Astrocyte (in vitro differentiated cells and primary cell): Measurements from ENCODE around the gene COMMD1. TPM values are rescaled to one million over a fixed set of nuclear protein-coding genes. Genes with fewer than 3 reads are reported as not detected.

Source experiments
- DNase-seq: peaks from one replicate; pipeline ENCODE4 v3.0.0-alpha.2; 2010; ENCODE audit warnings: low read depth
- FAIRE-seq: peaks from 2 replicates; lab custom pipeline; 2011; peaks lifted over from hg19 to GRCh38; lab: Jason Lieb, UNC
- H2AFZ ChIP-seq: 2 replicates; pipeline ENCODE4 v1.6.0; 2012; ENCODE audit warnings: low read depth, low read length, inconsistent platforms
- H3K27ac ChIP-seq: 2 replicates; pipeline ENCODE4 v1.5.1; 2011; ENCODE audit warnings: low read depth, low read length, inconsistent platforms
- H3K27me3 ChIP-seq: 2 replicates; pipeline ENCODE4 v1.6.0; 2011; ENCODE audit warnings: low read length, inconsistent platforms; ENCODE audit not compliant: insufficient read depth
- H3K36me3 ChIP-seq: 2 replicates; pipeline ENCODE4 v1.5.1; 2011; ENCODE audit warnings: low read length, inconsistent platforms; ENCODE audit not compliant: insufficient read depth
- H3K4me1 ChIP-seq: 2 replicates; pipeline ENCODE4 v1.5.1; 2011; ENCODE audit warnings: low read length, inconsistent platforms; ENCODE audit not compliant: insufficient read depth
- H3K4me2 ChIP-seq: 2 replicates; pipeline ENCODE4 v1.6.0; 2012; ENCODE audit warnings: low read length, inconsistent platforms
- H3K4me3 ChIP-seq: 2 replicates; pipeline ENCODE4 v1.5.1; 2011; ENCODE audit warnings: low read depth, mild to moderate bottlenecking, low read length, inconsistent platforms; ENCODE audit not compliant: insufficient read depth
- H3K79me2 ChIP-seq: 2 replicates; pipeline ENCODE4 v1.6.0; 2012; ENCODE audit warnings: mild to moderate bottlenecking, low read length, inconsistent platforms; ENCODE audit not compliant: insufficient read depth
- H3K9ac ChIP-seq: 2 replicates; pipeline ENCODE4 v1.6.0; 2012; ENCODE audit warnings: mild to moderate bottlenecking, low read length, inconsistent platforms
- H3K9me3 ChIP-seq: 2 replicates; pipeline ENCODE4 v1.5.1; 2012; ENCODE audit warnings: low read depth, mild to moderate bottlenecking, low read length, inconsistent platforms; ENCODE audit not compliant: insufficient read depth
- H4K20me1 ChIP-seq: 2 replicates; pipeline ENCODE4 v1.6.0; 2012; ENCODE audit warnings: low read length, inconsistent platforms; ENCODE audit not compliant: insufficient read depth
- H3K27ac Mint-ChIP-seq: one replicate; pipeline ENCODE4 v1.8.0; 2021; ENCODE audit warnings: mild to moderate bottlenecking, mixed read lengths; ENCODE audit not compliant: unreplicated experiment
- H3K27me3 Mint-ChIP-seq: one replicate; pipeline ENCODE4 v1.8.0; 2021; ENCODE audit warnings: low read depth, mixed read lengths; ENCODE audit not compliant: unreplicated experiment
- H3K36me3 Mint-ChIP-seq: one replicate; pipeline ENCODE4 v1.8.0; 2021; ENCODE audit warnings: low read depth, mixed read lengths; ENCODE audit not compliant: unreplicated experiment
- H3K4me1 Mint-ChIP-seq: one replicate; pipeline ENCODE4 v1.8.0; 2021; ENCODE audit warnings: low read depth, mixed read lengths; ENCODE audit not compliant: unreplicated experiment
- H3K4me3 Mint-ChIP-seq: one replicate; pipeline ENCODE4 v1.8.0; 2021; ENCODE audit warnings: mild to moderate bottlenecking, moderate library complexity, mixed read lengths; ENCODE audit not compliant: unreplicated experiment
- H3K9me3 Mint-ChIP-seq: one replicate; pipeline ENCODE4 v1.8.0; 2021; ENCODE audit warnings: mild to moderate bottlenecking, mixed read lengths; ENCODE audit not compliant: unreplicated experiment
- EZH2 ChIP-seq: IDR thresholded peaks from 2 replicates; pipeline ENCODE4 v1.6.1; 2012; ENCODE audit warnings: mild to moderate bottlenecking, low read length, inconsistent platforms; ENCODE audit not compliant: insufficient read depth
- total RNA-seq: library from RNA; stranded (reverse); gene quantifications from 2 replicates; pipeline ENCODE4 v1.2.1, GENCODE V29; 2021
- TF ChIP-seq, protein P1 (sequence below): IDR thresholded peaks from 2 replicates; pipeline ENCODE4 v1.5.1; 2011; ENCODE audit warnings: low read depth, mild to moderate bottlenecking, inconsistent platforms, low read length, moderate library complexity; ENCODE audit not compliant: insufficient read depth

COMMD1 gene
- total RNA-seq, 1 donor from 2014 or later: 32.0 TPM

DNA sequence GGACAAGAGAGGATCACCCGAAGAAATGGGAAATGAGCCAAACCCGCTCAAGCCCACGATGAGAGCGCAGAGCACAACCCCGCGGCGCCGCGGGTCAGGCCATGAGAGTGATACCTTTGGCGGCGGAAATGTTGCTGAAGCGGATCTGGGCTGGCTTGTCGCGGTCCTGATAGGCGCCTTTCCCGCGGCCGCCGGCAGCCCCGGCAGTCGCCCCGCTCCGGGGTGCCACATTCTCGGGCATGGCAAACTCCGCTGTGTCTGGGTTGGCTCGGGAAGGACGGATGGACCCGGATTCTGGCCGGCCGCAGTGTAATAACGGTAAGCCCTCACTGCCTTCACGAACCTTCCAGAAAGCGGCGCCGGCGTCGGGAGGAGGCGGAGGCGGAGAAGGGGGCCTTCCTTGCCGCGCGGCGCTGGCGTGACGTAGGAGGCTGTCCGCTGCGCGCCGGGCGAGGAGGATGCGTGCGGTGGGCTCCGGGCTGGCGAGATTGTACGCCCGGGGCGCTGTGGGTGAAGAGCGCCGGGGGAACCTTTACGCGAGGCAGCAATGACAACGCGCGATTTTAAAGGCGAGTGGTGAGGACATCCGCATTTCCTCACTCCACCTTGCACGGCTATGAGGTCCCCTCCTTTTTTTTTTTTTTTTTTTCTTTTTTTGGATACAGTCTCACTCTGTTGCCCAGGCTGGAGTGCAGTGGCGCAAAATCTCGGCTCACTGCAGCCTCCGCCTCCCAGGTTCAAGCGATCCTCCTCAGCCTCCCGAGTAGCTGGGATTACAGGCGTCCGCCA, 17.0 kb upstream of the COMMD1 start, which contains the start of gene CCT4:
Gene CCT4, minus strand, starts transcription at position 390 of the 789 bp plus-strand sequence. Its CDS starts 149 bp downstream, at position 241.
- no peaks in the 10 kb centered on the region for H3K27me3 ChIP-seq

DNA sequence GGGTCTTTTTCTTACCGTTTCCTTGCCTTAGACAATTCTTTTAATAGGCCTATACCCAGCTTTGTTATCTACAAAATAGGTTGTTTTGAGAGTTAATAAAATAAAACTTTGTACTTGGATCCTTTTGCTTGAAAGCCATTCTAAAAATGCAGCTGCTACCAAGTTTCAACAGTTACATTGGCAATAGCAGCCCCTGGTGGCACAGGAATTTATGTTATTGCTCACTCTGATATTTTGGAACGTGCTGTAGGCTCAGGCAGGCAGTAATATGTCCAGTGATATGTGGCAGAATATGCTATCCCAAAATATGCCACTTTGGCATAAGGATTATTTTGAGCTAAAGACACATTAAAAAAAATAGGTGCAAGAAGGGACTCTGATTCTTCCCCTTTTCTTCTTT, 6.7 kb upstream of the COMMD1 start:
- H3K27me3 ChIP-seq: no peaks in the 10 kb centered on the region
- Mint-ChIP-seq H3K4me3 (no peak overlapping the region), H3K36me3 (no peaks in the 10 kb centered on the region), H3K27me3 (no peaks in the 10 kb centered on the region), H3K27ac (no peak overlapping the region), H3K4me1 (no peaks in the 10 kb centered on the region), H3K9me3 (no peaks in the 10 kb centered on the region)
- H3K27ac ChIP-seq: no peak overlapping the region
- H3K4me3 ChIP-seq: no peak overlapping the region
- no peak for FAIRE-seq
- H3K4me2 ChIP-seq: no peak overlapping the region
- no peaks in the 10 kb centered on the region for H3K4me1 ChIP-seq
- no peaks in the 10 kb centered on the region for H3K36me3 ChIP-seq
- H3K9ac ChIP-seq: no peak overlapping the region
- no peaks in the 10 kb centered on the region for H3K79me2 ChIP-seq
- H2AFZ ChIP-seq: no peak overlapping the region
- TF ChIP-seq, protein P1, sequence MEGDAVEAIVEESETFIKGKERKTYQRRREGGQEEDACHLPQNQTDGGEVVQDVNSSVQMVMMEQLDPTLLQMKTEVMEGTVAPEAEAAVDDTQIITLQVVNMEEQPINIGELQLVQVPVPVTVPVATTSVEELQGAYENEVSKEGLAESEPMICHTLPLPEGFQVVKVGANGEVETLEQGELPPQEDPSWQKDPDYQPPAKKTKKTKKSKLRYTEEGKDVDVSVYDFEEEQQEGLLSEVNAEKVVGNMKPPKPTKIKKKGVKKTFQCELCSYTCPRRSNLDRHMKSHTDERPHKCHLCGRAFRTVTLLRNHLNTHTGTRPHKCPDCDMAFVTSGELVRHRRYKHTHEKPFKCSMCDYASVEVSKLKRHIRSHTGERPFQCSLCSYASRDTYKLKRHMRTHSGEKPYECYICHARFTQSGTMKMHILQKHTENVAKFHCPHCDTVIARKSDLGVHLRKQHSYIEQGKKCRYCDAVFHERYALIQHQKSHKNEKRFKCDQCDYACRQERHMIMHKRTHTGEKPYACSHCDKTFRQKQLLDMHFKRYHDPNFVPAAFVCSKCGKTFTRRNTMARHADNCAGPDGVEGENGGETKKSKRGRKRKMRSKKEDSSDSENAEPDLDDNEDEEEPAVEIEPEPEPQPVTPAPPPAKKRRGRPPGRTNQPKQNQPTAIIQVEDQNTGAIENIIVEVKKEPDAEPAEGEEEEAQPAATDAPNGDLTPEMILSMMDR: peak; percentile 39
- no peak for TF ChIP-seq EZH2
- no peaks in the 10 kb centered on the region for H3K9me3 ChIP-seq
- no peak for DNase-seq
- H4K20me1 ChIP-seq: no peaks in the 10 kb centered on the region

More for the DNA sequence above, 17.0 kb upstream of the COMMD1 start, which contains the start of gene CCT4:
- H3K36me3 ChIP-seq: peaks cover 12% of the 10 kb centered on the region
- DNase-seq: peak; percentile 59
- peaks cover 43% of the 10 kb centered on the region for H4K20me1 ChIP-seq
- peak within 1 kb of the TSS; percentile 87 for H3K4me2 ChIP-seq
- Mint-ChIP-seq H3K4me1 (peaks cover 9% of the 10 kb centered on the region), H3K36me3 (no peaks in the 10 kb centered on the region), H3K4me3 (peak within 1 kb of the TSS; percentile 90), H3K9me3 (no peaks in the 10 kb centered on the region), H3K27ac (peak within 1 kb of the TSS; percentile 98), H3K27me3 (no peaks in the 10 kb centered on the region)
- peaks cover 50% of the 10 kb centered on the region for H3K79me2 ChIP-seq
- peak within 1 kb of the TSS; percentile 100 for H3K4me3 ChIP-seq
- no peaks in the 10 kb centered on the region for H3K9me3 ChIP-seq
- peak within 1 kb of the TSS; percentile 92 for H2AFZ ChIP-seq
- no peak for TF ChIP-seq EZH2
- TF ChIP-seq, protein P1: no peak
- FAIRE-seq: no peak
- H3K4me1 ChIP-seq: peaks cover 11% of the 10 kb centered on the region
- H3K9ac ChIP-seq: peak within 1 kb of the TSS; percentile 99
- peak within 1 kb of the TSS; percentile 99 for H3K27ac ChIP-seq

DNA sequence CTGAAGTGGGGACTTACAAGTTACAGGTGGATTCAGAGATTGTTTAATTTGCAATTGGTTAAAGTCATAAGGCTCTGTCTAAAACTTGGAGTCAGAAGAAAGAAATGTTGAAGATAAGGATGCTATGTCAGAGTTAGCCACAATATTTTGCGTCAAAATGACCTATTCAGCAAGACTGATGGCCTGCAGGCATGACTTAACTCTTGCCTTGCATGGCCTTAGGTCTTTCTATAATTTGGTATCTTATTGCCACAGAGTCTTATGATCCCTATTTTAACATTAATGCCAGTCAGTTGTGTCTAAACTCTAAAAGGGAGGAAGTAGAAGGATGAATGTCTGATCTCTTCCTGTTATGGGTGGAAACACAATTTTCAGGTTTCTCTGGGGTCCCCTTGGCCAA, 5.2 kb upstream of the COMMD1 start:
- peaks cover 2% of the 10 kb centered on the region for H3K79me2 ChIP-seq
- H3K4me3 ChIP-seq: no peak overlapping the region
- no peaks in the 10 kb centered on the region for H3K9me3 ChIP-seq
- Mint-ChIP-seq H3K36me3 (no peaks in the 10 kb centered on the region), H3K9me3 (no peaks in the 10 kb centered on the region), H3K4me1 (no peaks in the 10 kb centered on the region), H3K27me3 (no peaks in the 10 kb centered on the region), H3K27ac (no peak overlapping the region), H3K4me3 (no peak overlapping the region)
- peak; percentile 44 for DNase-seq
- FAIRE-seq: no peak
- H3K9ac ChIP-seq: no peak overlapping the region
- no peaks in the 10 kb centered on the region for H3K4me1 ChIP-seq
- TF ChIP-seq EZH2: no peak
- TF ChIP-seq, protein P1: no peak
- no peaks in the 10 kb centered on the region for H3K27me3 ChIP-seq
- H3K27ac ChIP-seq: no peak overlapping the region
- H3K36me3 ChIP-seq: no peaks in the 10 kb centered on the region
- H2AFZ ChIP-seq: no peak overlapping the region
- H3K4me2 ChIP-seq: no peak overlapping the region
- H4K20me1 ChIP-seq: no peaks in the 10 kb centered on the region
